RPMI8226 (cell line): ENCODE measurements around the gene HOXA11.

ENCODE experiments used
- DNase-seq: peaks from one replicate; pipeline ENCODE4 v3.0.0-alpha.2; 2015

Gene HOXA11

GRCh38 chr7:27192546-27193334, 7.7 kb upstream of the HOXA11 start:
- DNase-seq = no peak

DNA sequence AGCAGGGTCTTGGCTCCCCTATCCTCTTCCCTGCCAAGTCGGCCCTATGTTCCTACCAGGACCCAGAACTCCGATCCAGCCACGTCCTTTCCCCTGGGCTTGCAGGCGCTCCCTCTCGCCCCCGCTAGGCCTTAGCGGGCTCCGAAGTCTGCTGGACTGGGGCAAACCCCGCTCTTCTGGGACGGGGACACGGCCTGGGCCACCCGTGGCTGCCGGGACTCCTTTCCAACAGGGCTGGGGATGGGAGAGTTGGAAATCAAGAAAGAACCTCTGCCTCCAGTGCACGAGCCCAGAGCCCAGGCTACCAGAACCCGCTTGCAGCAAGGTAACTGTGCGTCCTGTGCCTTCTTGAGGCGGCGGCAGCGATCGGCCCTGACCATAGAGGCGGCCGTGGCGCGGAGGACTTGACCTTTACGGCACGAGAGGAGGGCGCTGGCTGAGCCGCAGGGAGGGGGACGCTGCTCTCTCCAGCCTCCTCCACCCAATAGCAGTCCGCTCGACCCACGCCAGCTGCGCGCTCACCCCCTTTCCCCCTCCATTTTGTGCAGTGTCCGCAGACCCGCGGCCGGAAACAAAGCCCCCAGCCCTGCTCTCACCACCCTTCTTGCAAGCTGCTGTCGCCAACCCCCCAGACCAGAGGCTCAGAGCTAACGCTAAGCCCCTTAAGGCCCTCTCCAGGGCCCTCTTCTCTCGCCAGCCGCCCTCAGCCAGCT, 7.0 kb upstream of the HOXA11 start:
- DNase-seq = no peak

- no peak for DNase-seq
Measured at GRCh38 chr7:27191161-27191731, 6.2 kb upstream of the HOXA11 start.

DNA sequence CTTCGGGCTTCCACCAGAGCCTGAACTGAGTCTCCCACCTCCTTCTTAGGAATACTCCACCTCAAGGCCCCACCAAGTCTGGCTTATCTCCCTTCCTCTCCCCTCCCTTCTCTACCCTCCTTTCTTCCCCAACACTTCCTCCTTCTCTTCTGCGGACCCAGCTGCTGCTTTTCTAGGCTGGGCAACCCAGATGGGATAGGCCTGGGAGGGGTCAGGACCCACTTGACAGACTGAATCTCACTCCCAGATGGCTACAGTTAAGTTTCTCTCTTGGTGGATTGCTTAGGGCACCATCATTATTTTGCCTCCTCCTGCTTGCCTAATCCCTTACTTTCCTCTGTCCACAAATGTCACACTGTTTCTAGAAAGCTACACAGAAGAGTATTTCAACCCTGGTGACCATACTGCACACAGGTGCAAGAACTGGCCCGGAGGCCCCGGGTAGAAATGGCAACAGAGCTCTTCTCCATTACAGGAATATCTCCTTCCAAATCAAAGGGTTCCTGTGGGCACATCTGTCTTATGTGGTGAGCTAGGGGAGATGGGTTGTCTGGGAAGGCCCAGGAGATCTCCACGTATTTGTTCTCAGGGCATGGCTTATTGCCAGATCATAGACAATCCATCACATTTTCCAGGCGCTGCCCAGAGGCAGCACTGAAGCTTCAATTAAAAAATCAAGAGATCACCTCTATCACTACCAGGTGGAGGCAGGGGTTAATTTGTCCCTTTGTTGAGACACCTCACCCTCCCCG, 5.1 kb upstream of the HOXA11 start:
- DNase-seq = no peak

GRCh38 chr7:27189295-27189996, 4.4 kb upstream of the HOXA11 start:
- no peak for DNase-seq

- no peak for DNase-seq
Measured at GRCh38 chr7:27188386-27189294, 3.6 kb upstream of the HOXA11 start.

- DNase-seq = no peak
Measured at GRCh38 chr7:27187475-27188385, 2.7 kb upstream of the HOXA11 start.

GRCh38 chr7:27186668-27187474, 1.8 kb upstream of the HOXA11 start:
- no peak for DNase-seq

- DNase-seq = no peak
Measured at GRCh38 chr7:27185854-27186667, 1.0 kb upstream of the HOXA11 start.

GRCh38 chr7:27184337-27185012, 557 bp downstream of the HOXA11 start:
- peak; percentile 35 for DNase-seq

GRCh38 chr7:27183682-27184336, 1.2 kb downstream of the HOXA11 start:
- no peak for DNase-seq

DNA sequence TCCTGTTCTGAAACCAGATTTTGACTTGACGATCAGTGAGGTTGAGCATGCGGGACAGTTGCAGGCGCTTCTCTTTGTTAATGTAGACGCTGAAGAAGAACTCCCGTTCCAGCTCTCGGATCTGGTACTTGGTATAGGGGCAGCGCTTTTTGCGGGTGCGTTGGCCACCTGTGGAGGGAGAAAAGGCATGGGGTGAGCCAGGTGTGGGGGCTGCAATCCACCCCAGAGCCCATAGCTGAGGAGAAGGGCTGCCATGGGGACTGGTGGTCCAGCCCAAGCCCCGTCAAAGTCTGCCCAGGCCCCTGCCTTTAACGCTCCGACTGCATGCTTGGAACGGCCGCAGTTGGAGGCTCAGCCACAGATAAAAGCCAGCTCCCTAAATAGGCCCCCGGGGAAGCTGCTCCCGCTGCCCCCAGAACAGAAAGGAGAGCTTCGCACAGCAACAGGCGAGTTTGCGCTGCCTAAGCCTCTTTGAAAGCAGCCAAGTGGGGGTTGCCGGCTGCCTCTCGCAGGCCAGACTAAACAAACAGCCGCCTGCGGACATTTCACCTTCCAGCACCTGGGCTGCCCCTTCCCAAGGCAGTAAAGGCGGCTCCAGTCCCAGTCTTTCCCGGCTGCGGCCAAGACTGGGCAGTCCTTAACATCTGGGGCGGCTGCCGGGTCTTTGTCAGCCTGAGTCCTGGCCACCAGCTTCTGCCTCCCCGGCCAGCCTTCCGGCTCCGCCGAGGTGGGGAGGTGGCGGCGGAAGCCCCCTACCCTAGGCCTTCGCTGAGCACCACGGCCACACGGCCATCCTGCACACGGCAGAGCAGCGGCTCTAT, 2.0 kb downstream of the HOXA11 start:
- DNase-seq = no peak

GRCh38 chr7:27182285-27182841, 2.7 kb downstream of the HOXA11 start:
- no peak for DNase-seq

DNA sequence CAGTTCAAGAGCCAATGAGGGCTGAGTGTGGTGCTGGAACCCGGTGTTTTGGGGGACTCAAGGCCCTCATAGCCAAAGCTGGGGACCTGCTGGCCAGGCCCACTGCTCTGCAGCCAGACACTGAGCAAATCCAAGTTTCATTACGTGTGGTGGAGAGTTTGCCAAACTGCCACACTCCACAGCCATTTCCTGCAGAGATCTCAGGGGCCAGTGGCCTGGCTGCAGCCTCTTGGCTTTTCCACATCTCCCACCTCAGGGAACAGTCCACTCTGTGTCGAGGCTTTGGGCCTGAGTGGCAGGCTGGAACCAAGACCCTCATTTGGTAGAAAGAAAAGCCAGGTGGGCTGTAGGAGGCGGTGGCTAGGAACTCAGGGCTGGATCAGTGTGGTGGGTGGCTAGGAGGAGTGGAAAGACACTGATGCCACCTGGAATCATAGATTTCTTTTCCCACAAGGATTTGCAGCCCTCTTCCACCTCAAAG, 3.2 kb downstream of the HOXA11 start:
- no peak for DNase-seq

GRCh38 chr7:27180431-27181420, 4.3 kb downstream of the HOXA11 start:
- DNase-seq = no peak
